NCI-H2171 treated with DMSO at 0.1 percent for 48 hours (cell line): ENCODE results near the gene LGI2.
A peak's percentile ranks its signal among the peaks of the same experiment; 100 is the strongest.
"Not testable (repeated sequence)": the region's sequence is repeated elsewhere in the genome, so short reads cannot be mapped to it uniquely, and the experiment has no call there.

ENCODE experiments used
- DNase-seq: peaks from one replicate; lab custom pipeline; 2025; lab: John Stamatoyannopoulos, UW

The LGI2 gene, protein sequence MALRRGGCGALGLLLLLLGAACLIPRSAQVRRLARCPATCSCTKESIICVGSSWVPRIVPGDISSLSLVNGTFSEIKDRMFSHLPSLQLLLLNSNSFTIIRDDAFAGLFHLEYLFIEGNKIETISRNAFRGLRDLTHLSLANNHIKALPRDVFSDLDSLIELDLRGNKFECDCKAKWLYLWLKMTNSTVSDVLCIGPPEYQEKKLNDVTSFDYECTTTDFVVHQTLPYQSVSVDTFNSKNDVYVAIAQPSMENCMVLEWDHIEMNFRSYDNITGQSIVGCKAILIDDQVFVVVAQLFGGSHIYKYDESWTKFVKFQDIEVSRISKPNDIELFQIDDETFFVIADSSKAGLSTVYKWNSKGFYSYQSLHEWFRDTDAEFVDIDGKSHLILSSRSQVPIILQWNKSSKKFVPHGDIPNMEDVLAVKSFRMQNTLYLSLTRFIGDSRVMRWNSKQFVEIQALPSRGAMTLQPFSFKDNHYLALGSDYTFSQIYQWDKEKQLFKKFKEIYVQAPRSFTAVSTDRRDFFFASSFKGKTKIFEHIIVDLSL

DNA sequence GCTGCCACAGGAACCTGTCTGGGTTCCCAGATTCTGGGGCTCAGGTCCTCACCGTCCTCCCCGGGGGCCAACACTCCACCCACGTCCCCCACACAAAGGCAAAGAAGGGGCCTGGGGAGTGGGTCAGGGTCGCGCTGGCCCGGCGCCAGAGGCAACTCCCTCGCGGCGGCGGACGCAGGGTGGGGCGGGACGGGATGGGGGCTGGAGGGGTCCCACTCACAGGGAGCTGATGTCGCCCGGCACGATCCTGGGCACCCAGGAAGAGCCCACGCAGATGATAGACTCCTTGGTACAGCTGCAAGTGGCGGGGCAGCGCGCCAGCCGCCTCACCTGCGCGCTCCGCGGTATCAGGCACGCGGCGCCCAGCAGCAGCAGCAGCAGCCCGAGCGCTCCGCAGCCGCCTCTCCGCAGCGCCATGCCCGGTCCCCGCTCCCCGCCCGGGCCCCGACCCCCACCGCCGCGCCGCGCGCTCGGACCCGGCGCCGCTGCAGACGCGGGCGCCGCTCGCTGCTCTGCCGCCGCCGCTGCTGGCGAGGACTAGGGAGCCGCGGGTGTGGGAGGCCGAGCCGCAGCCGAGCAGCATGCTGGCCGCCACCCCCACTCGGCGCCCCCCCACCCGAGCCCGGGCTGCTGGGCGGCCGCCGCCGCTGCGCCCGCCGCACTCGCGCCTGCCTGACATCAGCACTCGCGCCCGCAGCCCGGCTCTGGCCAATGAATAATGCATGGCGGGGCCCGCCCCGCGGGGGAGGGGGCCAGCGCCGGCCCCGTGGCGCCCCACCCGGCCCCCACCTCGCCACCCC lies at the start of gene LGI2:
Gene LGI2 (minus strand): TSS at position 670 of the 800 bp plus-strand sequence. CDS start 253 bp downstream, at position 417.
- DNase-seq, result peak; percentile 3

DNA sequence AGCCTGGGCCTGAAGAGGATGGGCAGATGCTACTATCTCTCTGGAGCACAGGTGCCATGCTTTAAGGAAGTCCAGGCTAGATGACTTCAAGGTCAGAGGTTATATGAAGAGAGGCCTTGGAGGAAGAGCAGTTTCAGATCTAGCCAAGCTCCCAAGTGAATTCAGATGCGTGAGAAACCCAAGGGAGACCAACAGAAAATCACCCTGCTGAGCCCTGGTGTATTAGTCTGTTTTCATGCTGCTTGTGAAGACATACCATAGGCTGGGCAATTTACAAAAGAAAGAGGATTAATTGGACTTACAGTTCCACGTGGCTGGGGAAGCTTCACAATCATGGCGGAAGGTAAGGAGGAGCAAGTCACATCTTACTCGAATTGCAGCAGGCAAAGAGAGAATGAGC lies 47.8 kb upstream of the LGI2 start:
- no peak for DNase-seq

DNA sequence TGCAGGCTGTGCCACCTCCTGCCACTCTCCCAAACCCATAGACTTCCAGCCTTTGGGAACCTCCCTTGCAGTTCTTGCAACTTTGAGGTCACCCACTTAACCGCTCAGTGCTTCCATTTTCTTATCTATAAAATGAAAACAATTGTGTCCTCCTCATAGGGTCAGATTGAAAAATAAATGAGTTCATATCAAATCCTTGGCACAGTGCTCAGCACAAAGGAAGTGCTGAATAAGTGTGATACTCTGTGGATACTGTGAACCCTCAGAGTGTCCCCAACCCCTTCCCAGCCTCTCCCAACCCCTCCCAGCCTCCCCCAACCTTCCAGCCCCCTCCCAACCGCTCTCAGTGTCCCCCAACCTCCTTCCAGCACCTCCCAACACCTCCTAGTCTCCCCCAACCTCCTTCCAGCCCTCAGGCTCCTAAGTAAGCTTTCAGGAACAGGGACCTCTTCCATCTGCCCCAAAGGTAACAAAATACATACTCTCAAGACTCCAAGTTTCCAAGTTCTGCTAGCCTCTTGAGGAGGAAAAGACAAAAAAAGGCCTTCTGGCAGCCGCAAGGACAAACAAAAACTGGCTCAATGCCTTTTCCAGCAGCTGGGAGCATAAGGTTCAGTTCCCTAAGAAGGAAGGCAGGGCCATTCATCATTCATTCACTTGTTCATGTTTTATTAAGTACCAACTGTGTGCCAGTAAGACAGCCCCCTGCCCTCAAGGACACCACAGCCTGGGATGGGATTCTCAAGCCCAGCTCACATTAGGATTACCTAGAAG lies 46.1 kb upstream of the LGI2 start:
- DNase-seq, result no peak

DNA sequence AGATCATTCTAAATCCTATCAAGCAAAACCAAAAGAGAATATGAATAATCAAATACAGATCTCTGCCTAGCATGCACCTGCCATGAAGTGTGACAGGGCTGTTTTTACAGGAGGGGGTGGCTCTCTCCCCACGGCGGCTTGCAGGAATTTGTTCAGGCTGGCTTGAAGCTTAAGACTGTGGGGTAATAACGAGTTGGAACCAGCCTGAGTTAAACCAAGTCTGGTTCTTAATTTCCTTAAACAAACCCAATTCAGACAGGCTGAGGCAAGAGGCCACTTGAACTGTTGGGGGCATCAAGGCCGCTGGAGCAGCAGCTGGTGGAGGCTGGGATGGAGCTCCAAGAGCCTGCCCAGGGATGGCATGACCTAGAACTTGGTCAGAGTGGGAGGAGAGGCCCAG lies 45.1 kb upstream of the LGI2 start:
- DNase-seq, result no peak

DNA sequence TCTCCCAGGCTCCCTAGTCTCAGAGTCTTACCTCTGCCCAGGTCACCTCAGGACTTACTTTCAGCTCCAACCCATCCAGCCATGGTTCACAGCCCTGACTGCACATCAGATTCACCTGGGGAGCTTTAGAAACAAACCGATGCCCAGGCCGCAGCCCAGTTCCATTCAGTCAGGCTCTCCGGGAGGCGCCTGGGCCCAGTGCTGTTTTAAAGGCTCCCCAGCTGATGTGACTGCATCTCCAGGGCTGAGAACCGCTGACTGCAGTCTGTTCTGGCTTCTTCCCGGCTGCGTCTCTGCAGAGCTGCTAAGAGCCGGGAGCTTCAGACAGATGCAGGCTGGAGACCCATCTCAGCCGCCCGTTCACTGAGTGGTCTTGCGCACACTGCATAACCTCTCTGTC lies 44.4 kb upstream of the LGI2 start:
- no peak for DNase-seq

DNA sequence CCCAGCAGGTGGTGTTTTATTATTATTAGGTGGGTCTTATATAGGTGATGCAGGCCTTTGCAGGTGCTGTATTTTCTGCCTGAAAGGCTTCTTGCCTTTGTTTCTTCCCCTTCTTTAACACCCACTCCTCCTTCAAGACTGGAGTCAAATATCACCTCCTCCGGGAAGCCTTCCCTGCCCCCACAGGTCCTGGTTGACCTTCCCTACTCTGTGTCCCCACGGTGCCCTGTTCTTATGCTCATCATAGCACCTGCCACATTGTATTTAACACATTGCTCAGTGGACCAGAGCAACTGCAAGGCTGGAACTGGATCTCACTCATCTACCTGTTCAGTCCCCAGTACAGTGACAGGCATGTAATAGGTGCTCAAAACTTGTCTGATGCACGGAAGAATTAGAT lies 39.8 kb upstream of the LGI2 start:
- no peak for DNase-seq

DNA sequence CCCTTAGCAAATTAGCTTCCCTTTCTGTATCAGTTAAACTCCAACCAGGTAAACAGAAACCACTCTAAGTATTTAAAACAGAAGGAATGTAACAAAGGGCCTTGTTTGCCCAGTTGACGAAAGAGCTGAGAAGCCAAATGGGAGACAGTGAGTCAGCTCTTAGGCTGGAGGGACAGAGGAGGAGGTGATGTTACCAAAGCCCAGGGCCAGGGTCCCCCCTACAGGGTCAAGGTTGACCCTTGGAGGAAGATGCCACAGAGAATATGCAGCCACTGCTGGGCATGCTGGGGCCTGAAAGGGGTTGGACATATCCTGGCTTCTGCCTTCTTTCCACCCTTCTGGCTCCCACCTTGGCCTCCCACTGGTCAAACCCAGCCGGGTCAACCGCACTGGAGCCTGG lies 38.3 kb upstream of the LGI2 start:
- no peak for DNase-seq

DNA sequence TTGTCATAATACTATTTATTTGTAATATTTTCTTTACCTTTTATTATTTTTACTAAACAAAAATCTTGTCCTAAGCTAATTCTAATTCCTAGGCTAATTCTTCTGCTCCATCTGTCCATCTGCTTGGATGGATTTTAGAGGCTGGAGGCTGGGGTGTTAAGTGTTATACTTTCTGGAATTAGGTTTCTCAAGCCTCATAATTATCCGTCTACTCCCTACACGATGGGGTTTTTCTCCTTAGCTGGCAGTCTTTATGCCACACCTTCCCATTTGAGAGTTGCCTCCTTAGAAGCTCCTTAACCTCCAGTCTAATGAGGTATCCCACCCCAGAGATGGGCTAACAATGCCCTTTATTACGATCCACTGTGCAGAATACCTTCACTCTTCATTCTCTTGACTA lies 37.6 kb upstream of the LGI2 start:
- no peak for DNase-seq

DNA sequence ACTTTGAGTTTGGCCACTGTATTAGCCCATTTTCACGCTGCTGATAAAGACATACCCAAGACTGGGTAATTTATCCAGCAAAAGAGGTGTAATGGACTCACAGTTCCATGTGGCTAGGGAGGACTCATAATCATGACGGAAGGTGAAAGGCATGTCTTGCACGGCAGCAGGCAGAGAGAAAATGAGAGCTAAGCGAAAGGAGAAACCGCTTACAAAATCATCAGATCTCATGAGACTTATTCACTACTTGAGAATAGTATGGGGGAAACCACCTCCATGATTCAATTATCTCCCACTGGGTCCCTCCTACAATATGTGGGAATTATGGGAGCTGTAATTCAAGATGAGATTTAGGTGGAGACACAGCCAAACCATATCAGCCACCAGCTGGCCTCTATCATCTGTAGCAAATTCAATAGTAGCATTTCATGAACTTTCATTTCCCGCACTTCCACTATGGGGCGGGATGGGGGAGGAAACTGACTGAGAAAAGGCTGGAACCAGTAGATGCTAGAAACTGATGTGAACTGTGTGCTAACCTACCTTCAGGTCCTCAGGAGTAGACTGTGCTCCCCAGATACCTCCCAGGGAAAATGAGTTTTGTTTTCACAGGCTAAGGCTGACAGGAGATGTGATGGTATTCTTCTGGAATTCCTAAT lies 35.3 kb upstream of the LGI2 start:
- peak; percentile 1 for DNase-seq

DNA sequence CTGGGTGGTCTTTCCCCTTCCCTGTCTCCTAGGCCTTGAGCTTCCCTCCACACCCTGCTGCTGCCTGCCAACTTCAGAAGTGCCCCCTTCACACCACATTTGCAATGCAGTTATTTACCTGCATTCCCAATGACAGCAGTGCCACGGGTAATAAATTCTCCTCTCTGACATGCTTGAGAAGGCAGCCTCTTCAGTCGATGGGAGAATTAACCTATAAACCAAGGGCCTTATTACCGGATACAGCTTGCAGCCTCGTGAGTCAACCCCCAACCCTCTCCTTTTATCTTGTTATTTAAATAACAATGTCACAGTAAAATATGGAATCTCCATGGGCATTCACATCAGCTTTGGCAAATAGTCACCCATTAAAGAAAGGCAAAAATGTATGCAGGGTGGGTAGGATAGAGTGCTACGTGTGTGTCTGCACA lies 34.7 kb upstream of the LGI2 start:
- DNase-seq, result no peak

DNA sequence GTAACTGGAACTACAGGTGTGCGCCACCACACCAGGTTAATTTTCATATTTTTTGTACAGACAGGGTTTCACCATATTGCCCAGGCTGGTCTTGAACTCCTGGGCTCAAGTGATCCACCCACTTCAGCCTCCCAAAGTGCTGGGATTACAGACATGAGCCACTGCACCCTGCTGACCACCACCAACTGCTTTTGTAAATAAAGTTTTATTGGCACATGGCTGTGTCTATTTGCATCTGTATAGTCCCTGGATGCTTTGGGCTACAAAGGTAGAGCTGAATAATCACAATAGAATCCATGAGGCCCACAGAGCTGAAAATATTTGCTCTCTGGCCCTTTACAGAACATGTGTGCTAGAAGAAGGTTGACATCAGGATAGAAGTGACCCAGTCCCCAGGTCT lies 33.7 kb upstream of the LGI2 start:
- DNase-seq, result not testable (repeated sequence)

DNA sequence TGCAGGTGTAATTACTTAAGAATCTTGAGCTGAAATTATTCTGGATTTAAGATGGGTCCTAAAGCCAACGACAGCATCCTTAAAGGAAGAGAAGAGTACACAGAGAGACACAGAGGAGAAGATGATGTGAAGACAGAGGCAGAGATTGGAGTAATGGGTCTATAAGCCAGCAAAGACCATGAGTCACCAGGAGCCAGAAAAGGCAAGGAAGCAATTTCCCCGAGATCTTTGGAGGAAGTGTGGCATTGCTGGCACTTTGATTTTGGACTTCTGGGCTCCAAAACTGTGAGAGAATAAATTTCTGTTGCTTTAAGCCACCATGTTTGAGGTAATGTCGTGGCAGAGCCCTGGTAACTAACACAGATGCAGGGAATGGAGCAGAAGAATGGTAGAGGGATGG lies 32.4 kb upstream of the LGI2 start:
- no peak for DNase-seq

DNA sequence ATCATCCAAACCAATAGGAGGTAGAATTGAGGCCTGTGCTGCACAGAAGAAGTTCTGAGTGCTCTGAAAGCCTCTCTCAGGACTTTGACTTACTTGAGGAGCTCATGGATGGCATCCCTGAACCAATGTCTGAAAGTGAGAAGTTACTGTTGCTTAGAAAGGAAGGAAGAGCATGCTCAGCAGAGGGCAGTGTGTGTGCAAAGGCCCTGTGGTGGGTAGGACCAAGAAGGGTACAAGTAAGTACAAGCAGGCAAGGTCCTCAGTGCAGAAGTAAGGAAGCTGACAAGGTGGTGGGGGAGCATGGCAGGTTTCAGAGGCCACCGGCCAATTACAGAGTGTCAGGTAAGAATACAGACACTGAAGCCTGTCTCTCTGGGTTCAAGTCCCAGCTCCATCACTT lies 31.4 kb upstream of the LGI2 start:
- DNase-seq, result no peak

DNA sequence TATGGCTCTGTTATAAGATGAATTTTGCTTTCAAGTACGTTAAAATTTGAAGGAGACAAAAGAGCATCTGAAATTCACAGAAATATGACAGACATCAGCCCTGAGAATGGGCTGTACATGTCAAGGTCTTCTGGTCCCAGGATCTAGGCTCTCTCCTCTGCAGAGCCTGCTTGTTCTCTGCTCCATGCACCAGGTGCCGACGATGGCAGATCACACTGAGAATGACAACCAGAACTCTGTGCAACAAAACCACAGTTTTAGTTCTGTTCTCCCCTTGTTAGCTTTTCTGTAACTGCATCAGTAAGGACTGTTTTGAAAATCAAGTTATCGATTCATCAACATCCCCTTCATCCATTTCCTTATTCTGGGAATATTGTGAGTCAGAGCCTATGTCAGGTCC lies 30.9 kb upstream of the LGI2 start:
- no peak for DNase-seq

DNA sequence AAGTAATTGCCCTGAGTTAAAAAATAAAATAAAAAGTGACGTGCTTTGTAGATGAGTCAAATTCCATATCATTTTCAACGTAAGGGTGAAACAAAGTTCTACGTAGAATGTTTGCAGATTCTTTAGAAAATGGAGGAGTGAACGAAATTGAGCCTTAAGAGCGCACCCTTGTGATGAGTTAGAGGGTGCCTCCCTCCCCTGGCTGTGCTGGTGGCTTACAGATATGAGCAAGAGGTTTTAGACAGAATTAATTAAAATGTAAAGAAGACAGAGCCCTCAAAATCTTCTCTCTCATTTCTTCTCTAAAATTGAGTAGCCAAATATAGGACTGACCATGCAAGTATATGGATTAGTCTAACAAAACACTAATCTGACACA lies 30.2 kb upstream of the LGI2 start:
- no peak for DNase-seq

DNA sequence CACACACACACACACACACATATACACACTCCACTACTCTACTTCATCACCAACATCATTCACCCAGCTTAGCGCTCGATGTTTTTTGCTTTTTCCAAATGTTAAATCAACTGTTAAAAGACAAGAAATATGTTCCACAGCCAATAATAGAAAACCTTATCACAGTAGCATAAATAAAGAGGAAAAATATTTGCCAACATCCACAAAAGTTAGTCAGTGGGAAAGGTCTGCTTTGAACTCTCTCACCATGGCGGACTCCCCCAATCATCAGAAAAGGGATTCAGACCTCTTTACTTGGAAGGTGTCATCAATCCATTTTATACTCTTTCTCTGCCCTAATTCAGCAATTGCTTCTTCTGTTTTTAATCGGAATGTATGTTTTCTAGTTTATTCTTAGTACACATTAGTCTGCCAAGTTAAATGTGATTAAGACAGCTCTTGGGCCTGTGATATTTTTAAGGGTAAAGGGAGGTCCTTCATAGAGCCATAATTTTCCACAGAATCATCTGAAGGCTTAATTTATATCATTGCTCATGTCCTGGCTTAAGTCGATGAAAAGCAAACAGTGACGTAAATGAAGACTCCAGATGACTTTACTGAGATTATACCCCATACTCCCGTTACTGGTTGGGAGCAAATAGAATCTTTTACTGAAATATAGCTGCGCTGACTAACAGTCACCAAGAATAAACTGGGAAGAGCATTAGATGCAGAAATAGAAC lies 29.7 kb upstream of the LGI2 start:
- no peak for DNase-seq

DNA sequence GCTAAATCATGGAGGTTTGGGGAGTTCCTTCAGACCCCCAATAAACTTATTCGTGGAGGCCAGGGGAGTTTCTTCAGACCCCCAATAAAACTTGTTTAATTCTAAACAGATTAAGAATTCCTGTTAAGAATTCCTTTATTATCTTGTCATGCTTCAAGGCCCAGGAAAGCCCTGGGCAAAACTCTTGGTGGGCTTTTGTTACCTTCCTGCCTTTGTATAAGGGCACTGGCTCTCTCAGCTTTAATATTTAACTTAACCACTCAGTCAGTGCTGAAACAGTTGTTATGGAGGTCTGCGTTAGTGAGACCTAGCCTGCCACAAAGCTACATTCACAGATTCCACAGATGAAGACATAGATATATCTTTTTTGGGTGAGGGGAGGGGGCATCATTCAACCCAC lies 29.0 kb upstream of the LGI2 start:
- DNase-seq, result no peak

DNA sequence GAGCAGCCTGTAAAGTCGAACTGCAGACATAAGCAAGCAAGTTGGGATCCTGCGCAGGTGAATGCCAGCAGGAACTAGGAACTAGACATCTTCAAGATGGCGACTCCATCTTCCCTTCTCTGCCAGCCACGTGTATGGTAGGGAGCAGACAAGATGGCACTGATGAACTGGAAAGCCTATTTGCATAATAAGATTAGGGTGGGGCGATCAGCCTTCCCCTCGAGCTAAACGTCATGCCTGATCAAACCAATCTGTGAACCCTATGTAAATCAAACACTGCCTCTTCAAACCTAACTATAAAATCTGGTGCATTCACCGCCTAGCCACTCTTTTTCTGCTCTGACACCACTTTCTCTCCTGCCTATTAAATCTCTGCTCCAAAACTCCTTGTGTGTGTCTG lies 28.1 kb upstream of the LGI2 start:
- no peak for DNase-seq

DNA sequence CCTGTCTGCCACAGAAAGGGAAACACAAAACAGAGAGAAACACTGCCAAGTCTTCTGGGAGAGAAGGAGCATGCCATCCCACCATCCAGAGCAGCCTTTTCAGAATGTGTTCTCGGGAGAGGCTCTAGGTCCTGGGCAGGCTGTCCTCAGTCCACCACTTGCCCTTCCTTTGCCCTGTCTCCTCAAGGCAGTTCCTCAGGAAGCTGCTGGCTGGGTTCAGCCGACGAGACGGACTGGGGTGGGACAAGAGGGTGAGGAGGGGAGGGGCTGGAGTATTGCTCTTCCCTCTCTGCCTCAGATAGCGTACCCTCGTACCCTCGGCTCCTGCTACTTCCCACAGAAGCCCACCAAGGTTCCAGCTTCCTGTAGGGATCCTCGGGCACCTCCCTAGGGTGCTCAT lies 26.6 kb upstream of the LGI2 start:
- no peak for DNase-seq

DNA sequence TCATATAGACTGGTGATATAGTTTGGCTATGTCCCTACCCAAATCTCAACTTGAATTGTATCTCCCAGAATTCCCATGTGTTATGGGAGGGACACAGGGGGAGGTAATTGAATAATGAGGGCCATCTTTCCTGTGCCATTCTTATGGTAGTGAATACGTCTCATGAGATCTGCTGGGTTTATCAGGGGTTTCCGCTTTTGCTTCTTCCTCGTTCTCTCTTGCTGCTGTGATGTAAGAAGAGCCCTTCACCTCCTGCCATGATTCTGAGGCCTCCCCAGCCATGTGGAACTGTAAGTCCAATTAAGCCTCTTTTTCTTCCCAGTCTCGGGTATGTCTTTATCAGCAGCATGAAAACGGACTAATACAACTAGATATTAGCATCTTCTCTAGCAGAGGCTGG lies 21.3 kb upstream of the LGI2 start:
- DNase-seq, result not testable (repeated sequence)

DNA sequence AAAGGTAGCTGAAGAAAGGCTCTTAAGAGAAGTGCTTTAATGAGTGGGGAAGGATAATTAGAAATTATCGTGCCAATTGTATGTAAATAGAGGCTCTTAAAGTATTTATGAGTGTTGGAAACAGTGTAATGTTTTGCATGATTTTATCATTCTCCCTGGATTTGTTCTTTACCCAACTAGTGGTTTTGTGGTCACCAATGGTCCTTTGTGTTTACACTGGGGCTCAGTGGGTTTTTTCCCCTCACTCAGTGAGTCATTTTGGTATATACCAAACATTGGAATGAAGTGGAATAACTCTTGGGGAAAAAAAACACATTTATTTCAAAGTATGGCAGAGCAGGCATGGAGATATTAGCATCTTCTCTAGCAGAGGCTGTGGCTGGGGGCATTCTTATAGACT lies 20.8 kb upstream of the LGI2 start:
- DNase-seq, result no peak
